H1 (cell line): Measurements from ENCODE around the gene CHCHD3. TPM values are rescaled to one million over a fixed set of nuclear protein-coding genes. Genes with fewer than 3 reads are reported as not detected.

Experiments used
- CTCF ChIA-PET: fragments of 300-600 bp; sonication (Branson Sonifier 250); formaldehyde crosslinking; loops from one replicate; lab custom pipeline; 2021; ENCODE audit not compliant: partially characterized antibody; lab: Charles Lee
- POLR2A ChIA-PET: fragments of 300-600 bp; sonication (Branson Sonifier 250); formaldehyde crosslinking; loops from one replicate; lab custom pipeline; 2021; ENCODE audit warnings: inconsistent platforms; ENCODE audit not compliant: partially characterized antibody; lab: Charles Lee
- DNase-seq, 2 experiments: peaks; one replicate each; pipeline versions ENCODE4 v3.0.0 to v3.0.0-alpha.2; 2010 to 2022; ENCODE audit warnings: low spot score in 2 of 2, low read depth in 1 of 2, mixed read lengths in 1 of 2
- FAIRE-seq: peaks from 2 replicates; lab custom pipeline; 2011; peaks lifted over from hg19 to GRCh38; lab: Jason Lieb, UNC
- H2AFZ ChIP-seq: 2 replicates; pipeline ENCODE4 v1.8.1; 2012; ENCODE audit warnings: low read length, inconsistent platforms
- H2AK5ac ChIP-seq: 2 replicates; pipeline ENCODE4 v1.6.1; 2013; ENCODE audit warnings: low read depth, low read length
- H2BK120ac ChIP-seq: replicated peaks from 2 replicates; pipeline ENCODE3; 2013; ENCODE audit warnings: low read depth, low read length, inconsistent platforms
- H2BK12ac ChIP-seq: 2 replicates; pipeline ENCODE4 v1.6.1; 2013; ENCODE audit warnings: low read depth, low read length
- H2BK15ac ChIP-seq: 2 replicates; pipeline ENCODE4 v1.6.1; 2013; ENCODE audit warnings: low read length
- H2BK20ac ChIP-seq: 2 replicates; pipeline ENCODE4 v1.6.1; 2013; ENCODE audit warnings: low read length
- H2BK5ac ChIP-seq: 2 replicates; pipeline ENCODE4 v1.6.1; 2013; ENCODE audit warnings: low read depth, low read length
- H3K14ac ChIP-seq: 2 replicates; pipeline ENCODE4 v1.6.1; 2013; ENCODE audit warnings: inconsistent platforms; ENCODE audit not compliant: insufficient read length
- H3K18ac ChIP-seq: 2 replicates; pipeline ENCODE4 v1.6.1; 2013; ENCODE audit warnings: low read length; ENCODE audit errors: extremely low read depth
- H3K23ac ChIP-seq: 2 replicates; pipeline ENCODE4 v1.6.1; 2013; ENCODE audit warnings: inconsistent platforms; ENCODE audit not compliant: insufficient read length
- H3K23me2 ChIP-seq: 2 replicates; pipeline ENCODE4 v1.6.1; 2013; ENCODE audit warnings: low read depth, low read length
- H3K27ac ChIP-seq: 2 replicates; pipeline ENCODE4 v1.6.1; 2011; ENCODE audit warnings: low read depth, low read length, inconsistent platforms
- H3K27me3 ChIP-seq, 4 experiments: replicated peaks in 1 of 4; 1 replicate in 1 of 4; 2 replicates in 3 of 4; pipeline versions ENCODE4 v1.6.1 to v1.8.1; 2011 to 2013; ENCODE audit warnings: low read length in 3 of 4, mild to moderate bottlenecking in 3 of 4, inconsistent platforms in 2 of 4, mixed read lengths in 2 of 4, moderate library complexity in 1 of 4; ENCODE audit not compliant: control insufficient read depth in 3 of 4, insufficient read depth in 3 of 4; ENCODE audit errors: extremely low read depth in 1 of 4
- H3K36me3 ChIP-seq, 4 experiments: 2 replicates each; pipeline versions ENCODE4 v1.6.1 to v1.8.1; 2011 to 2013; ENCODE audit warnings: mild to moderate bottlenecking in 4 of 4, low read length in 3 of 4, moderate library complexity in 2 of 4, control low read depth in 1 of 4, inconsistent platforms in 1 of 4; ENCODE audit not compliant: insufficient read depth in 4 of 4, control insufficient read depth in 2 of 4
- H3K4ac ChIP-seq: replicated peaks from 2 replicates; pipeline ENCODE3; 2013; ENCODE audit warnings: low read length, low read depth, mixed read lengths, inconsistent platforms; ENCODE audit not compliant: insufficient read length
- H3K4me1 ChIP-seq, 4 experiments: replicated peaks in 1 of 4; 1 replicate in 1 of 4; 2 replicates in 3 of 4; pipeline versions ENCODE4 v1.6.1 to v1.8.1; 2011 to 2013; ENCODE audit warnings: low read length in 3 of 4, inconsistent platforms in 2 of 4, mixed read lengths in 1 of 4; ENCODE audit not compliant: insufficient read depth in 4 of 4, control insufficient read depth in 3 of 4
- H3K4me2 ChIP-seq, 2 experiments: 2 replicates each; pipeline versions ENCODE4 v1.6.1 to v1.8.1; 2011 to 2013; ENCODE audit warnings: low read depth in 2 of 2, low read length in 2 of 2, control low read depth in 1 of 2, inconsistent platforms in 1 of 2, mild to moderate bottlenecking in 1 of 2; ENCODE audit not compliant: insufficient read depth in 1 of 2
- H3K4me3 ChIP-seq, 4 experiments: fragments of 200-600, 300-600 bp in 1 of 4; sonication (generic), shearing (Covaris generic), sonication (Bioruptor Twin) in 1 of 4; 2 replicates each; pipeline versions ENCODE4 v1.5.1 to v1.8.1; 2011 to 2016; ENCODE audit warnings: low read length in 4 of 4, low read depth in 3 of 4, control low read depth in 2 of 4, inconsistent platforms in 2 of 4, mild to moderate bottlenecking in 2 of 4, mixed read lengths in 1 of 4, moderate library complexity in 1 of 4; ENCODE audit not compliant: insufficient read depth in 2 of 4; ENCODE audit errors: extremely low read depth in 1 of 4
- H3K56ac ChIP-seq: replicated peaks from 2 replicates; pipeline ENCODE3; 2013; ENCODE audit warnings: low read depth, mild to moderate bottlenecking, mixed read lengths, low read length, inconsistent platforms; ENCODE audit not compliant: insufficient read length
- H3K79me1 ChIP-seq: 2 replicates; pipeline ENCODE4 v1.6.1; 2013; ENCODE audit warnings: low read depth, low read length, control low read depth
- H3K79me2 ChIP-seq, 2 experiments: 2 replicates each; pipeline versions ENCODE4 v1.6.1 to v1.8.1; 2012 to 2013; ENCODE audit warnings: low read length in 2 of 2, mild to moderate bottlenecking in 2 of 2, inconsistent platforms in 1 of 2; ENCODE audit not compliant: insufficient read depth in 2 of 2, control insufficient read depth in 1 of 2
- H3K9ac ChIP-seq, 4 experiments: replicated peaks in 1 of 4; 1 replicate in 1 of 4; 2 replicates in 3 of 4; pipeline versions ENCODE4 v1.6.1 to v1.8.1; 2011 to 2013; ENCODE audit warnings: low read depth in 3 of 4, low read length in 3 of 4, control low read depth in 2 of 4, mild to moderate bottlenecking in 2 of 4, moderate library complexity in 2 of 4, inconsistent platforms in 1 of 4; ENCODE audit errors: extremely low read depth in 1 of 4
- H3K9me3 ChIP-seq, 2 experiments: 2 replicates each; pipeline versions ENCODE4 v1.6.1 to v1.8.1; 2012 to 2013; ENCODE audit warnings: mild to moderate bottlenecking in 2 of 2, moderate library complexity in 2 of 2, control low read depth in 1 of 2, inconsistent platforms in 1 of 2, low read depth in 1 of 2, low read length in 1 of 2, mixed read lengths in 1 of 2; ENCODE audit not compliant: insufficient read depth in 2 of 2
- H4K20me1 ChIP-seq, 2 experiments: replicated peaks in 1 of 2; 2 replicates each; pipeline versions ENCODE3 to v1.8.1; 2011 to 2013; ENCODE audit warnings: inconsistent platforms in 2 of 2, low read length in 2 of 2, mild to moderate bottlenecking in 1 of 2; ENCODE audit not compliant: insufficient read depth in 2 of 2, control insufficient read depth in 1 of 2
- H4K5ac ChIP-seq: 2 replicates; pipeline ENCODE4 v1.6.1; 2013; ENCODE audit warnings: low read length, low read depth, mixed read lengths, inconsistent platforms; ENCODE audit not compliant: insufficient read length
- H4K8ac ChIP-seq: 2 replicates; pipeline ENCODE4 v1.8.0; 2013; ENCODE audit warnings: mild to moderate bottlenecking, moderate library complexity, low read length, inconsistent platforms; ENCODE audit not compliant: insufficient read depth; ENCODE audit errors: extremely low read depth
- H4K91ac ChIP-seq: replicated peaks from 2 replicates; pipeline ENCODE3; 2013; ENCODE audit warnings: low read length, mixed read lengths, inconsistent platforms; ENCODE audit not compliant: insufficient read length
- CEBPB ChIP-seq: IDR thresholded peaks from 2 replicates; pipeline ENCODE4 v1.6.1; 2012; ENCODE audit warnings: low read depth, low read length
- TEAD4 ChIP-seq: IDR thresholded peaks from 2 replicates; pipeline ENCODE4 v1.6.1; 2012; ENCODE audit warnings: low read depth, low read length, inconsistent platforms, mixed read lengths
- WGBS, 2 experiments: shearing (Covaris generic) in 1 of 2; methylation state at CpG; one replicate each; pipeline versions ENCODE4 v1.1.6 to v1.1.7; 2013 to 2015; ENCODE audit warnings: low lambda C conversion rate in 2 of 2, mixed read lengths in 2 of 2, inconsistent platforms in 1 of 2, low coverage in 1 of 2, missing lambda C conversion rate in 1 of 2; ENCODE audit not compliant: insufficient replicate concordance in 2 of 2, insufficient coverage in 1 of 2, insufficient read length in 1 of 2; ENCODE audit errors: extremely low coverage in 1 of 2, missing lambda C conversion rate in 1 of 2; 5-methylcytosine and 5-hydroxymethylcytosine counted together
- polyA plus RNA-seq, 7 experiments: library from polyadenylated mRNA; depleted of rRNA in 3 of 7; stranded (reverse) in 5 of 7; unstranded in 2 of 7; fragments of >200 nt in 5 of 7; fragments of 200-250 nt in 2 of 7; gene quantifications; 1 replicate in 5 of 7; 2 replicates in 1 of 7; 4 replicates in 1 of 7; pipeline versions ENCODE4 v1.2.1 to v1.2.3, GENCODE V29; 2011 to 2013; ENCODE audit warnings: missing spikeins in 2 of 7, mixed read lengths in 2 of 7
- total RNA-seq: library from RNA; stranded (reverse); fragmentation: NEBNext Ultra II Directional; extraction: Animal tissue kit (Norgen Biotek cat#: 25700); gene quantifications from 2 replicates; pipeline ENCODE4 v1.2.1, GENCODE V29; 2021

Gene CHCHD3
- total and polyA plus RNA-seq, 2 of the 8 experiments (the other 6 are each of a cell fraction or from before 2014, with no cell fraction given) = 42.9 to 137 TPM

- H3K79me1 ChIP-seq = no peaks in the 10 kb centered on the region
- no peaks in the 10 kb centered on the region for H3K27me3 ChIP-seq
- no peaks in the 10 kb centered on the region for H4K20me1 ChIP-seq
- no peak overlapping the region for H2BK5ac ChIP-seq
- no peak overlapping the region for H3K9ac ChIP-seq
- H3K27ac ChIP-seq = no peak overlapping the region
- ChIA-PET CTCF (interaction anchor here (0.6 to 1.2 kb wide), 2 partner anchors 35 to 755 kb away, joined by 3 read pairs; no protein-coding TSS in a partner anchor), POLR2A (no interaction called here)
- no peak overlapping the region for H2BK20ac ChIP-seq
- H2AFZ ChIP-seq = no peak overlapping the region
- H4K8ac ChIP-seq = no peak overlapping the region
- H3K4me1 ChIP-seq = no peaks in the 10 kb centered on the region
- no peak for TF ChIP-seq TEAD4
- peak; percentile 42; the same call in 1 of the 2 replicates for TF ChIP-seq CEBPB
- H3K4me3 ChIP-seq = no peak overlapping the region
- FAIRE-seq (no peak), DNase-seq (no peak)
- no peaks in the 10 kb centered on the region for H3K23me2 ChIP-seq
- H3K4ac ChIP-seq = no peak overlapping the region
- no peak overlapping the region for H3K23ac ChIP-seq
- WGBS, 2 experiments = 98% methylated on average over 6 of the region's 6 CpGs; no CpG with 5 or more reads in 1 of the 2 experiments
- H4K5ac ChIP-seq = no peak overlapping the region
- peaks cover 10 to 14% of the 10 kb centered on the region in 2 experiments for H3K9me3 ChIP-seq
- no peak overlapping the region for H2AK5ac ChIP-seq
- H3K14ac ChIP-seq = no peak overlapping the region
- peaks cover 0 to 13% (median 1%) of the 10 kb centered on the region in 4 experiments; a peak in 3 of 8 replicates for H3K36me3 ChIP-seq
- H2BK120ac ChIP-seq = no peak overlapping the region
- H3K4me2 ChIP-seq = no peak overlapping the region
- H3K79me2 ChIP-seq = no peaks in the 10 kb centered on the region
- H2BK15ac ChIP-seq = no peak overlapping the region
- H3K56ac ChIP-seq = no peak overlapping the region
- no peak overlapping the region for H4K91ac ChIP-seq
- H2BK12ac ChIP-seq = no peak overlapping the region
- no peak overlapping the region for H3K18ac ChIP-seq
Measured at GRCh38 chr7:132895231-132895630, 186.7 kb downstream of the CHCHD3 start.
